Muscle of leg (tissue), 11 donors: ENCODE results near the gene TAF8. TPM values are rescaled to one million over a fixed set of nuclear protein-coding genes. Genes with fewer than 3 reads are reported as not detected.

Experiments
- DNase-seq: peaks from one replicate; pipeline ENCODE4 v3.0.0; 2013
- H3K27ac ChIP-seq: one replicate; pipeline ENCODE4 v1.5.1; 2013; ENCODE audit warnings: mild to moderate bottlenecking, low read length, control low read depth
- H3K27me3 ChIP-seq: one replicate; pipeline ENCODE4 v1.6.1; 2013; ENCODE audit warnings: low read length; ENCODE audit not compliant: control insufficient read depth, insufficient read depth
- H3K36me3 ChIP-seq: one replicate; pipeline ENCODE4 v1.6.1; 2013; ENCODE audit warnings: low read length; ENCODE audit not compliant: control insufficient read depth, insufficient read depth
- H3K4me1 ChIP-seq: one replicate; pipeline ENCODE4 v1.6.1; 2013; ENCODE audit warnings: low read length; ENCODE audit not compliant: control insufficient read depth, insufficient read depth
- H3K4me3 ChIP-seq: one replicate; pipeline ENCODE4 v1.5.1; 2013; ENCODE audit warnings: low read length, control low read depth
- H3K9me3 ChIP-seq: replicated peaks from 2 replicates; pipeline ENCODE4 v1.6.1; 2013; ENCODE audit warnings: low read depth, low read length; ENCODE audit not compliant: control insufficient read depth
- WGBS: methylation state at CpG from one replicate; pipeline ENCODE4 v1.1.5; 2013; ENCODE audit warnings: missing lambda C conversion rate; ENCODE audit not compliant: insufficient coverage; 5-methylcytosine and 5-hydroxymethylcytosine counted together
- polyA plus RNA-seq, 8 donors: library from polyadenylated mRNA; unstranded; fragments of 120-200 nt; gene quantifications; one replicate each; pipeline versions ENCODE4 v1.2.1 to v1.2.3, GENCODE V29; 2013; ENCODE audit warnings: inconsistent platforms in 1 of 8, low replicate concordance in 1 of 8; ENCODE audit not compliant: insufficient read length in 8 of 8, insufficient read depth in 1 of 8
- total RNA-seq: library from RNA; stranded (reverse); fragments of 120-200 nt; gene quantifications from one replicate; pipeline ENCODE4 v1.2.4, GENCODE V29; 2013

TAF8 gene
- total and polyA plus RNA-seq, 9 donors, result 11.4 to 16.6 (median 13.4) TPM

DNA sequence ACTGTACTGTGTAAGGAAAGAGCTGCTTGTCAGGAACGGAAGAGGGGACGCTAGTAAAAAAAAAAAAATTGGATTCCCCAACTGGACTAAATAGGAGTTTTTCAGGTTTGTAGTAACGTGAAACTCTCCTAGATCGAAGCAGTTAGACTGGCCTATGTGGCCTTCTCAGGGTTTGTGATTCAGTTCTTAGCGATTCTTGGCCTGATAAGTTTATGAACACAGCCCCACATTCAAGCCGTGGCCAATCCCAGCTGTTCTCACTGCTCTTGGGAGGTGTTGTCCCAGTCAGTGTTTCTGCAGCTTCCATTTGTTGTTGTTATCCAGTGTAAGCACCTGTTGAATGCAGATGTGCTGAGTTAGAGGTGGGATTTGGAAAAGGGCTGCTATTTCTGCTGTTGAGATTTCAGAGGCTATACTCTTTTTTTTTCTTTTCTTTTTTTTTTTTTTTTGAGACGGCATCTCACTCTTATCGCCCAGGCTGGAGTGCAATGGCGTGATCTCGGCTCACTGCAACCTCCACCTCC, 29.7 kb downstream of the TAF8 start:
- no peaks in the 10 kb centered on the region for H3K27me3 ChIP-seq
- no peak for DNase-seq
- no peaks in the 10 kb centered on the region for H3K9me3 ChIP-seq
- peaks cover 44% of the 10 kb centered on the region for H3K36me3 ChIP-seq
- peaks cover 3% of the 10 kb centered on the region for H3K4me1 ChIP-seq
- H3K4me3 ChIP-seq, result no peak overlapping the region
- H3K27ac ChIP-seq, result no peak overlapping the region
- 88% methylated on average over 4 of the region's 10 CpGs for WGBS

- Histone ChIP-seq H3K4me3 (no peak overlapping the region), H3K9me3 (no peaks in the 10 kb centered on the region), H3K27ac (no peak overlapping the region), H3K4me1 (peaks cover under 1% of the 10 kb centered on the region), H3K36me3 (peaks cover 24% of the 10 kb centered on the region), H3K27me3 (no peaks in the 10 kb centered on the region)
- 95% methylated on average over 3 of the region's 5 CpGs for WGBS
- DNase-seq, result no peak
These were observed 33.2 kb downstream of the TAF8 start for GRCh38 chr6:42083530-42083929.

- DNase-seq, result no peak
- Histone ChIP-seq H3K36me3 (peaks cover 18% of the 10 kb centered on the region), H3K4me3 (no peak overlapping the region), H3K27ac (no peak overlapping the region), H3K9me3 (no peaks in the 10 kb centered on the region), H3K4me1 (no peaks in the 10 kb centered on the region), H3K27me3 (no peaks in the 10 kb centered on the region)
- WGBS, result no CpG with 5 or more reads among the region's 5 CpGs
These were observed 34.6 kb downstream of the TAF8 start for GRCh38 chr6:42084889-42085288.

DNA sequence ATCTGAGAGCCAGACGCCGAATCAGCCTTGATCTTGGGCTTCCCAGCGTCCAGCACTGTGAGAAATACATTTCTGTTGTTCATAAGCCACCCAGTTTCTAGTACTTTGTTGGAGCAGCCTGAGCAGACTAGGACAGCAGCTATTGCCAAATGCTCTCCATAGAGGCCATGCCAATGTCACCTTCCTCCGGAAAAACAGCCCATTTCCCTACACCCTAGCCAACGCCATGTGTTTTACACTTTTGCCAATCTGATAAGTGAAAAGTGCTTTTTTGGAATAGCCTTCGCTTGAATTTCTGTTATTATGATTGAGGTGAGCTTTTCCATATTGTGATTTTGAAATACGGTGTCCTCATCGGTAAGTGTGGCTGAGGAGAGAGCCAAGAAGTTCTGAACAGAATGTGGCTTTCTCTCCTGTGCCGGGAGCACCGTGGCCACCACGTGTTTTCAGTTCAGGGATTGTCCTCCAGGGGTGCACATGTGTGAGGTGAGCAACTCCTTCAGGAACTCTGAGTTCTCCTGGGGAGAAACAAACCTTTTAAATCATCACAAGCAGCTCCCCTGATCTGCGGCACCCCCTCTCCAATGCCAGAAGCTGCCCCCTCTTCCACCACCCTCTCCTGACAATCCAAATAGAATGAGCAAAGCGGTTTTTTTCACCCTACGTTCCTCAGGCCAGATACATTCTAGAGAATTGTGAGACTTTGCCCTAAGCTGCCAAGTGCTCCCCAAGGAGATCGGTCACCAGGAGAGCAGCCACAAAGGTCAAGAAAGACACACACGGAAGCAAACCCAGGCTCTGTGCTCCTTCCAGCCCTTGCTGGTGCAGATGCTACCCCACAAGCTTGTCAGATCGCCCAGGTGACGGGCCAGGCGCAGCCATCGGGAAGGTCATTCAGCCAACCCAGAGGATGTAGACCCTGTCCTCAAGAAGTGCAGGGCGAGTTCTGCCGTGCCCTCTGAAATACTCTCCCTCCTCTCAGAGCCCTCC, 36.0 kb downstream of the TAF8 start:
- Histone ChIP-seq H3K27ac (no peak overlapping the region), H3K36me3 (peaks cover 8% of the 10 kb centered on the region), H3K9me3 (no peaks in the 10 kb centered on the region), H3K4me1 (no peaks in the 10 kb centered on the region), H3K4me3 (no peak overlapping the region), H3K27me3 (no peaks in the 10 kb centered on the region)
- DNase-seq, result no peak
- WGBS, result 92% methylated on average over 15 of the region's 22 CpGs

- Histone ChIP-seq H3K4me1 (no peaks in the 10 kb centered on the region), H3K9me3 (no peaks in the 10 kb centered on the region), H3K36me3 (peaks cover 8% of the 10 kb centered on the region), H3K27ac (no peak overlapping the region), H3K4me3 (no peak overlapping the region), H3K27me3 (no peaks in the 10 kb centered on the region)
- no peak for DNase-seq
- 88% methylated on average over 1 of the region's 7 CpGs for WGBS
These were observed 37.8 kb downstream of the TAF8 start for GRCh38 chr6:42088101-42088591.

GRCh38 chr6:42090819-42091717, 40.7 kb downstream of the TAF8 start:
- Histone ChIP-seq H3K4me1 (no peaks in the 10 kb centered on the region), H3K9me3 (no peaks in the 10 kb centered on the region), H3K27ac (no peak overlapping the region), H3K4me3 (no peak overlapping the region), H3K27me3 (no peaks in the 10 kb centered on the region), H3K36me3 (peaks cover 8% of the 10 kb centered on the region)
- WGBS, result 82% methylated on average over 3 of the region's 10 CpGs
- DNase-seq, result no peak

DNA sequence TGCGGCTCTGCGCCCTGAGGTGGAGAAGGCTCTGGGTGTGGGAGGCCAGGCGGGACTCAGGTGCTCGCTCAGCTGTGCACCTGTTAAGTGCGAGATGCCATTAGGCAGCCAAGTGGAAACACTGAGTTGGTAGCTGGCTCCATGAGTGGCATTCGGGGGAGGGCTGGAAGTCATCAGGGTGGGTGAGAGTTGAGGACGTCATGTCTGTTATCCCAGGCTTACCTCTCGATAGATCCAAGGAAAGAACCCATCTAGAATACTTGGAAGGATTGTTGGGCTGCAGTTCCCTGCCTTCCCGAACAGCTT, 41.3 kb downstream of the TAF8 start:
- Histone ChIP-seq H3K4me1 (no peaks in the 10 kb centered on the region), H3K9me3 (no peaks in the 10 kb centered on the region), H3K4me3 (no peak overlapping the region), H3K27me3 (no peaks in the 10 kb centered on the region), H3K36me3 (peaks cover 3% of the 10 kb centered on the region), H3K27ac (no peak overlapping the region)
- WGBS, result 82% methylated on average over 8 of the region's 9 CpGs
- no peak for DNase-seq

- H3K4me3 ChIP-seq, result no peak overlapping the region
- no peaks in the 10 kb centered on the region for H3K4me1 ChIP-seq
- no peak for DNase-seq
- H3K27ac ChIP-seq, result no peak overlapping the region
- H3K36me3 ChIP-seq, result no peaks in the 10 kb centered on the region
- no peaks in the 10 kb centered on the region for H3K27me3 ChIP-seq
- no peaks in the 10 kb centered on the region for H3K9me3 ChIP-seq
- 49% methylated on average over 7 of the region's 10 CpGs for WGBS
These were observed 43.4 kb downstream of the TAF8 start for GRCh38 chr6:42093582-42094329.

DNA sequence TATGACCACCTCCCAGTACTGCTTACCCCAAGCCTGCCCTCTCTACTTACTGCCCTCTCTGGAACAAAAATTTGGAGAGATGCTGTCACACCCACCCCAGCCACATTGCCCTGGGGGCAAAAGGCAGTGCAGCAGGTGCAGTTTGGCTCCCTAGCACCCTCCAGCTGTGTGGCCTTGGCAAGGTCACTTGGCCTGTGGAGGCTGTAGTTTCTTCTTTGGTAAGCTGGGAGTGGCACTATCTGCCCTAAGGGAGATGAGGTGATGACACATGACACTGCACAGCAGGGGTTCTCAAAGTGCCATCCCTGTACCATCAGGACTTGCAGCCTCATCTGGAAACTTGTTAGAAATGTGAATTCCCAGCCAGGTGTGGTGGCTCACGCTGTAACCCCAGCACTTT, 44.8 kb downstream of the TAF8 start:
- Histone ChIP-seq H3K9me3 (no peaks in the 10 kb centered on the region), H3K4me3 (no peak overlapping the region), H3K4me1 (no peaks in the 10 kb centered on the region), H3K27me3 (no peaks in the 10 kb centered on the region), H3K27ac (no peak overlapping the region), H3K36me3 (no peaks in the 10 kb centered on the region)
- WGBS, result no CpG with 5 or more reads among the region's 1 CpG
- no peak for DNase-seq
